HCT116 (cell line): ENCODE data around the gene PTPA. TPM values are rescaled to one million over a fixed set of nuclear protein-coding genes. Genes with fewer than 3 reads are reported as not detected.
A peak's percentile ranks its signal among the peaks of the same experiment; 100 is the strongest.

Experiments
- ATAC-seq: fragments of 200-7000 bp; cut with Tn5 transposase; 2 replicates; pipeline ENCODE4 v1.9.1; 2020; ENCODE audit warnings: mild to moderate bottlenecking, moderate library complexity
- BruUV-seq: library from RNA; stranded (reverse); fragments of 400-500 nt; replicated peaks from 2 replicates; lab custom pipeline; 2021; lab: Mats Ljungman, UMichigan
- CTCF ChIA-PET: fragments of 300-600 bp; sonication (Branson Sonifier 250); formaldehyde crosslinking; loops from one replicate; lab custom pipeline; 2021; ENCODE audit warnings: antibody characterized with exemption; lab: Charles Lee
- POLR2A ChIA-PET: fragments of 300-600, 350-600 bp; sonication (Branson Sonifier 250); formaldehyde crosslinking; loops from one replicate; lab custom pipeline; 2021; ENCODE audit warnings: antibody characterized with exemption; lab: Charles Lee
- RAD21 ChIA-PET, 2 experiments: fragments of 300-600 bp; sonication (Branson Sonifier 250); formaldehyde crosslinking; loops; one replicate each; lab custom pipeline; 2023; ENCODE audit warnings: low total read pairs in 2 of 2; ENCODE audit not compliant: uncharacterized antibody in 2 of 2, unreplicated experiment in 2 of 2, low non-redundant PET in 1 of 2; lab: Charles Lee
- DNase-seq: peaks from one replicate; pipeline ENCODE4 v3.0.0-alpha.2; 2010; ENCODE audit warnings: low read depth, low spot score
- H2AFZ ChIP-seq: fragments of 200-600 bp; shearing (Covaris generic), sonication (generic); 2 replicates; pipeline ENCODE4 v1.6.1; 2017; ENCODE audit warnings: low read depth, mixed run types, mixed read lengths, antibody characterized with exemption, low read length; ENCODE audit not compliant: poor library complexity, severe bottlenecking
- H3K27ac ChIP-seq: 2 replicates; pipeline ENCODE4 v1.5.1; 2012; ENCODE audit warnings: low read depth, low read length
- H3K27me3 ChIP-seq: fragments of 200-600 bp; sonication (generic); 2 replicates; pipeline ENCODE4 v1.6.1; 2016; ENCODE audit warnings: mixed run types, low read length, mixed read lengths; ENCODE audit not compliant: insufficient read depth
- H3K36me3 ChIP-seq, 2 experiments: fragments of 200-500 bp in 1 of 2; fragments of 200-600 bp in 1 of 2; sonication (Bioruptor generic) in 1 of 2; sonication (generic) in 1 of 2; 2 replicates each; pipeline versions ENCODE4 v1.5.1 to v1.6.1; 2014 to 2016; ENCODE audit warnings: low read length in 2 of 2, inconsistent platforms in 1 of 2, mixed read lengths in 1 of 2, mixed run types in 1 of 2; ENCODE audit not compliant: insufficient read depth in 2 of 2, control insufficient read depth in 1 of 2
- H3K4me1 ChIP-seq, 2 experiments: fragments of 200-600 bp in 1 of 2; sonication (generic) in 1 of 2; 2 replicates each; pipeline versions ENCODE4 v1.5.1 to v1.6.1; 2012 to 2017; ENCODE audit warnings: low read length in 2 of 2, inconsistent platforms in 1 of 2, mild to moderate bottlenecking in 1 of 2, mixed read lengths in 1 of 2, mixed run types in 1 of 2, moderate library complexity in 1 of 2; ENCODE audit not compliant: insufficient read depth in 2 of 2, control insufficient read depth in 1 of 2
- H3K4me2 ChIP-seq: fragments of 200-600 bp; sonication (generic); 2 replicates; pipeline ENCODE4 v1.6.1; 2017; ENCODE audit warnings: mixed run types, low read length, mixed read lengths
- H3K4me3 ChIP-seq, 2 experiments: fragments of 200-600 bp in 1 of 2; sonication (generic) in 1 of 2; replicated peaks in 1 of 2; 2 replicates each; pipeline ENCODE4 v1.5.1; 2011 to 2016; ENCODE audit warnings: low read length in 2 of 2, control low read depth in 1 of 2, low read depth in 1 of 2, mild to moderate bottlenecking in 1 of 2, mixed read lengths in 1 of 2, mixed run types in 1 of 2
- H3K79me2 ChIP-seq: fragments of 200-600 bp; sonication (generic); 2 replicates; pipeline ENCODE4 v1.6.1; 2017; ENCODE audit warnings: mild to moderate bottlenecking, mixed run types, low read length, moderate library complexity, mixed read lengths; ENCODE audit not compliant: insufficient read depth
- H3K9ac ChIP-seq: fragments of 200-600 bp; sonication (generic); 2 replicates; pipeline ENCODE4 v1.6.1; 2016; ENCODE audit warnings: low read length, mixed read lengths
- H3K9me2 ChIP-seq: fragments of 200-600 bp; sonication (generic), shearing (Covaris generic); 2 replicates; pipeline ENCODE4 v1.6.1; 2017; ENCODE audit warnings: mixed run types, mild to moderate bottlenecking, moderate library complexity; ENCODE audit not compliant: insufficient read depth
- H3K9me3 ChIP-seq, 2 experiments: fragments of 200-500 bp in 1 of 2; fragments of 200-600 bp in 1 of 2; sonication (Bioruptor generic) in 1 of 2; sonication (generic) in 1 of 2; 2 replicates each; pipeline ENCODE4 v1.6.1; 2014 to 2017; ENCODE audit warnings: low read length in 2 of 2, mixed read lengths in 2 of 2, inconsistent platforms in 1 of 2, low read depth in 1 of 2, mild to moderate bottlenecking in 1 of 2, mixed run types in 1 of 2, moderate library complexity in 1 of 2; ENCODE audit not compliant: control insufficient read depth in 1 of 2, insufficient read depth in 1 of 2
- H4K20me1 ChIP-seq: fragments of 200-600 bp; sonication (generic), shearing (Covaris generic); 2 replicates; pipeline ENCODE4 v1.6.1; 2017; ENCODE audit warnings: mixed run types, mild to moderate bottlenecking, moderate library complexity; ENCODE audit not compliant: insufficient read depth
- CEBPB ChIP-seq: IDR thresholded peaks from 2 replicates; pipeline ENCODE4 v1.6.1; 2012; ENCODE audit warnings: low read depth
- FOSL1 ChIP-seq: IDR thresholded peaks from 2 replicates; pipeline ENCODE4 v1.6.1; 2012; ENCODE audit warnings: low read depth
- JUND ChIP-seq: IDR thresholded peaks from 2 replicates; pipeline ENCODE4 v1.6.1; 2012
- POLR2A ChIP-seq: IDR thresholded peaks from 2 replicates; pipeline ENCODE4 v1.7.0; 2011; ENCODE audit warnings: borderline replicate concordance; ENCODE audit not compliant: insufficient read depth, insufficient read length; ENCODE audit errors: extremely low read depth
- REST ChIP-seq: IDR thresholded peaks from 2 replicates; pipeline ENCODE4 v1.6.1; 2012; ENCODE audit warnings: low read depth
- SIN3A ChIP-seq: IDR thresholded peaks from 2 replicates; pipeline ENCODE4 v1.6.1; 2012; ENCODE audit warnings: low read depth
- SP1 ChIP-seq: IDR thresholded peaks from 2 replicates; pipeline ENCODE4 v1.6.1; 2012; ENCODE audit warnings: low read depth
- intact Hi-C: fragments of 100-400 bp; cut with micrococcal nuclease; formaldehyde crosslinking; loops from 2 replicates; pipeline ENCODE4 v1.10.0; 2022
- total RNA-seq: library from RNA; stranded (reverse); gene quantifications from one replicate; pipeline ENCODE4 v1.2.1, GENCODE V29; 2021; ENCODE audit not compliant: unreplicated experiment
- TF ChIP-seq, protein P1 (sequence below), 3 experiments: fragments of 200-600 bp in 1 of 3; sonication (generic) in 1 of 3; IDR thresholded peaks in 2 of 3; conservative IDR thresholded peaks in 1 of 3; 2 replicates each; pipeline ENCODE4 v1.5.1; 2012 to 2017; ENCODE audit warnings: low read depth in 2 of 3, low read length in 2 of 3, antibody characterized with exemption in 1 of 3, borderline replicate concordance in 1 of 3, control low read depth in 1 of 3, mild to moderate bottlenecking in 1 of 3, mixed read lengths in 1 of 3, mixed run types in 1 of 3, moderate library complexity in 1 of 3; ENCODE audit not compliant: insufficient read depth in 1 of 3
- TF ChIP-seq, protein P2 (sequence below): IDR thresholded peaks from 2 replicates; pipeline ENCODE4 v1.6.1; 2012
- TF ChIP-seq, protein P3 (sequence below): IDR thresholded peaks from 2 replicates; pipeline ENCODE4 v1.6.1; 2011; ENCODE audit warnings: mild to moderate bottlenecking, low read length, moderate library complexity; ENCODE audit not compliant: insufficient replicate concordance; ENCODE audit errors: extremely low read depth

PTPA gene
- total RNA-seq, 1 experiment from 2014 or later, result 177 TPM

GRCh38 chr9:129102791-129103594 lies 8.2 kb upstream of the PTPA start:
- H4K20me1 ChIP-seq, result no peaks in the 10 kb centered on the region
- H3K36me3 ChIP-seq, result no peaks in the 10 kb centered on the region
- intact Hi-C loops, result no loop called here
- H3K9me2 ChIP-seq, result no peaks in the 10 kb centered on the region
- H2AFZ ChIP-seq, result no peak overlapping the region
- no peak overlapping the region for H3K27ac ChIP-seq
- TF ChIP-seq, protein P1, sequence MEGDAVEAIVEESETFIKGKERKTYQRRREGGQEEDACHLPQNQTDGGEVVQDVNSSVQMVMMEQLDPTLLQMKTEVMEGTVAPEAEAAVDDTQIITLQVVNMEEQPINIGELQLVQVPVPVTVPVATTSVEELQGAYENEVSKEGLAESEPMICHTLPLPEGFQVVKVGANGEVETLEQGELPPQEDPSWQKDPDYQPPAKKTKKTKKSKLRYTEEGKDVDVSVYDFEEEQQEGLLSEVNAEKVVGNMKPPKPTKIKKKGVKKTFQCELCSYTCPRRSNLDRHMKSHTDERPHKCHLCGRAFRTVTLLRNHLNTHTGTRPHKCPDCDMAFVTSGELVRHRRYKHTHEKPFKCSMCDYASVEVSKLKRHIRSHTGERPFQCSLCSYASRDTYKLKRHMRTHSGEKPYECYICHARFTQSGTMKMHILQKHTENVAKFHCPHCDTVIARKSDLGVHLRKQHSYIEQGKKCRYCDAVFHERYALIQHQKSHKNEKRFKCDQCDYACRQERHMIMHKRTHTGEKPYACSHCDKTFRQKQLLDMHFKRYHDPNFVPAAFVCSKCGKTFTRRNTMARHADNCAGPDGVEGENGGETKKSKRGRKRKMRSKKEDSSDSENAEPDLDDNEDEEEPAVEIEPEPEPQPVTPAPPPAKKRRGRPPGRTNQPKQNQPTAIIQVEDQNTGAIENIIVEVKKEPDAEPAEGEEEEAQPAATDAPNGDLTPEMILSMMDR (IDR thresholded peaks at IDR 0.05 in 2 of 3, conservative IDR thresholded peaks at IDR 0.05 in 1 of 3; ENCODE audit: borderline replicate concordance in 1 of 3, insufficient read depth in 1 of 3, low read depth in 2 of 3, low read length in 2 of 3), result peak in 2 of 3 experiments; percentile 75 to 81; a peak in 4 of 6 replicates
- no peak for TF ChIP-seq JUND
- TF ChIP-seq, all 23 proteins: peak for 1
- Histone ChIP-seq H3K4me1 (peaks cover 9 to 11% of the 10 kb centered on the region in 2 experiments; a peak in 3 of 4 replicates), H3K79me2 (no peaks in the 10 kb centered on the region), H3K4me3 (no peak overlapping the region), H3K9ac (no peak overlapping the region), H3K4me2 (peak overlapping the region; percentile 20; the same call in 1 of the 2 replicates), H3K9me3 (no peaks in the 10 kb centered on the region), H3K27me3 (no peaks in the 10 kb centered on the region)
- DNase-seq, result peak; percentile 31
- ChIA-PET RAD21 (no interaction called here), CTCF (interaction anchor here (0.8 to 1.3 kb wide), 2 partner anchors 11 to 40 kb away, joined by 3 read pairs; no protein-coding TSS in a partner anchor), POLR2A (no interaction called here)
- no TSS peak for BruUV-seq
- ATAC-seq, result peak; percentile 98

- ChIA-PET RAD21 (no interaction called here), POLR2A (no interaction called here), CTCF (interaction anchor here (0.8 to 1.3 kb wide), 2 partner anchors 12 to 39 kb away, joined by 3 read pairs; no protein-coding TSS in a partner anchor)
- no peaks in the 10 kb centered on the region for H3K79me2 ChIP-seq
- 0 out of 2 replicates have a peak overlapping the region, but pooled peaks have one; percentile 20 for H3K4me2 ChIP-seq
- BruUV-seq, result no TSS peak
- H3K36me3 ChIP-seq, result no peaks in the 10 kb centered on the region
- H3K9ac ChIP-seq, result no peak overlapping the region
- no peaks in the 10 kb centered on the region for H3K9me3 ChIP-seq
- H3K9me2 ChIP-seq, result no peaks in the 10 kb centered on the region
- no peaks in the 10 kb centered on the region for H4K20me1 ChIP-seq
- no peaks in the 10 kb centered on the region for H3K27me3 ChIP-seq
- H3K4me1 ChIP-seq, result peaks cover 11 to 13% of the 10 kb centered on the region in 2 experiments; a peak in 3 of 4 replicates
- intact Hi-C loops, result no loop called here
- no peak overlapping the region for H3K27ac ChIP-seq
- H2AFZ ChIP-seq, result no peak overlapping the region
- no peak for DNase-seq
- H3K4me3 ChIP-seq, result no peak overlapping the region
- ATAC-seq, result peak; percentile 18
- TF ChIP-seq SP1 (no peak), POLR2A (no peak), SIN3A (no peak), CEBPB (no peak), FOSL1 (no peak), REST (no peak)
- TF ChIP-seq, protein P2, sequence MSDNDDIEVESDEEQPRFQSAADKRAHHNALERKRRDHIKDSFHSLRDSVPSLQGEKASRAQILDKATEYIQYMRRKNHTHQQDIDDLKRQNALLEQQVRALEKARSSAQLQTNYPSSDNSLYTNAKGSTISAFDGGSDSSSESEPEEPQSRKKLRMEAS, result no peak
- TF ChIP-seq, protein P3, sequence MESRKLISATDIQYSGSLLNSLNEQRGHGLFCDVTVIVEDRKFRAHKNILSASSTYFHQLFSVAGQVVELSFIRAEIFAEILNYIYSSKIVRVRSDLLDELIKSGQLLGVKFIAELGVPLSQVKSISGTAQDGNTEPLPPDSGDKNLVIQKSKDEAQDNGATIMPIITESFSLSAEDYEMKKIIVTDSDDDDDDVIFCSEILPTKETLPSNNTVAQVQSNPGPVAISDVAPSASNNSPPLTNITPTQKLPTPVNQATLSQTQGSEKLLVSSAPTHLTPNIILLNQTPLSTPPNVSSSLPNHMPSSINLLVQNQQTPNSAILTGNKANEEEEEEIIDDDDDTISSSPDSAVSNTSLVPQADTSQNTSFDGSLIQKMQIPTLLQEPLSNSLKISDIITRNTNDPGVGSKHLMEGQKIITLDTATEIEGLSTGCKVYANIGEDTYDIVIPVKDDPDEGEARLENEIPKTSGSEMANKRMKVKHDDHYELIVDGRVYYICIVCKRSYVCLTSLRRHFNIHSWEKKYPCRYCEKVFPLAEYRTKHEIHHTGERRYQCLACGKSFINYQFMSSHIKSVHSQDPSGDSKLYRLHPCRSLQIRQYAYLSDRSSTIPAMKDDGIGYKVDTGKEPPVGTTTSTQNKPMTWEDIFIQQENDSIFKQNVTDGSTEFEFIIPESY, result no peak
These were observed 7.6 kb upstream of the PTPA start for GRCh38 chr9:129103595-129103965.
